Astrocyte (in vitro differentiated cells and primary cell): Measurements from ENCODE around the gene ARL8B.

Source experiments
- EZH2 ChIP-seq: IDR thresholded peaks from 2 replicates; pipeline ENCODE4 v1.6.1; 2012; ENCODE audit warnings: mild to moderate bottlenecking, low read length, inconsistent platforms; ENCODE audit not compliant: insufficient read depth
- TF ChIP-seq, protein P1 (sequence below): IDR thresholded peaks from 2 replicates; pipeline ENCODE4 v1.5.1; 2011; ENCODE audit warnings: low read depth, mild to moderate bottlenecking, inconsistent platforms, low read length, moderate library complexity; ENCODE audit not compliant: insufficient read depth

DNA sequence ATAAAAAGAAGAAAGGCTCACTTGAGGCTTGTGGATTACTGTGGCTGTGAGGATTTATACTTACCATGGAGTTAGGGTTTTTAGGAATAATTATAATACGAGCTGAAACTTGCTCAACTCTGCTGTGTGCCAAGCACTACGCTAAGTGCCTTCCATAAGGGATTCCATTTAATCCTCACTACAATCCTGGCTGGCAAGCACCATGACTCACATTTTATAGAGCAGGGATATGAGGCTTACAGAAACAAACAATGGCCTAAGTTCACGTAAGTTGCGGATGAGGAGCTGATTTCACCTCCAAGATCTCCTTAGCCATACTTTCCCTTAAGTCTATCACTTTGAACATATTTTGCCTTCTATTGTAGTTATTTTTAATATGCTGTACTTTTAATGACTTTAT lies 43.9 kb upstream of the ARL8B start:
- TF ChIP-seq, protein P1, sequence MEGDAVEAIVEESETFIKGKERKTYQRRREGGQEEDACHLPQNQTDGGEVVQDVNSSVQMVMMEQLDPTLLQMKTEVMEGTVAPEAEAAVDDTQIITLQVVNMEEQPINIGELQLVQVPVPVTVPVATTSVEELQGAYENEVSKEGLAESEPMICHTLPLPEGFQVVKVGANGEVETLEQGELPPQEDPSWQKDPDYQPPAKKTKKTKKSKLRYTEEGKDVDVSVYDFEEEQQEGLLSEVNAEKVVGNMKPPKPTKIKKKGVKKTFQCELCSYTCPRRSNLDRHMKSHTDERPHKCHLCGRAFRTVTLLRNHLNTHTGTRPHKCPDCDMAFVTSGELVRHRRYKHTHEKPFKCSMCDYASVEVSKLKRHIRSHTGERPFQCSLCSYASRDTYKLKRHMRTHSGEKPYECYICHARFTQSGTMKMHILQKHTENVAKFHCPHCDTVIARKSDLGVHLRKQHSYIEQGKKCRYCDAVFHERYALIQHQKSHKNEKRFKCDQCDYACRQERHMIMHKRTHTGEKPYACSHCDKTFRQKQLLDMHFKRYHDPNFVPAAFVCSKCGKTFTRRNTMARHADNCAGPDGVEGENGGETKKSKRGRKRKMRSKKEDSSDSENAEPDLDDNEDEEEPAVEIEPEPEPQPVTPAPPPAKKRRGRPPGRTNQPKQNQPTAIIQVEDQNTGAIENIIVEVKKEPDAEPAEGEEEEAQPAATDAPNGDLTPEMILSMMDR, result no peak
- TF ChIP-seq EZH2, result no peak
